ENCODE measurements around the gene FLAD1. TPM values are rescaled to one million over a fixed set of nuclear protein-coding genes. Genes with fewer than 3 reads are reported as not detected.

FLAD1 gene
- total and polyA plus RNA-seq, 8 donors, result 26.4 to 39.9 (median 30.2) TPM

GRCh38 chr1:154955718-154956543, 27.2 kb upstream of the FLAD1 start, which contains the start of gene PBXIP1:
Gene PBXIP1 (minus strand): TSS chr1:154956099. CDS start chr1:154953721, 2,378 bp downstream.
- H3K36me3 ChIP-seq, result peaks cover 0 to 23% of the 10 kb centered on the region in 2 donors
- H3K27ac ChIP-seq, result peak within 1 kb of the TSS; percentile 81 to 88
- intact Hi-C loops (cut with DNase I), result loop anchor here in 1 of 2 donors (10.0 kb wide), 1 partner anchor 109 kb away; the partner anchor contains the start of gene EFNA4
- ATAC-seq (peak; percentile 87), DNase-seq (peak in 3 of 4 donors; percentile 75 to 93 (median 91))
- peaks cover 29 to 74% of the 10 kb centered on the region in 2 donors for H3K4me1 ChIP-seq
- H3K9me3 ChIP-seq, result no peaks in the 10 kb centered on the region
- no peak for TF ChIP-seq CTCF (IDR thresholded peaks at IDR 0.05)
- H3K27me3 ChIP-seq, result no peaks in the 10 kb centered on the region
- peak within 1 kb of the TSS; percentile 50 to 58 for H3K4me3 ChIP-seq

- peaks cover 30 to 78% of the 10 kb centered on the region in 2 donors for H3K4me1 ChIP-seq
- no peak for DNase-seq
These were observed 26.6 kb upstream of the FLAD1 start for GRCh38 chr1:154956544-154956941.

GRCh38 chr1:154957091-154957657, 26.0 kb upstream of the FLAD1 start:
- peaks cover 30 to 78% of the 10 kb centered on the region in 2 donors for H3K4me1 ChIP-seq
- H3K36me3 ChIP-seq, result peaks cover 0 to 18% of the 10 kb centered on the region in 2 donors
- intact Hi-C loops (cut with DNase I), result loop anchor here in 1 of 2 donors (10.0 kb wide), 1 partner anchor 108 kb away; the partner anchor contains the start of gene EFNA4
- TF ChIP-seq CTCF (IDR thresholded peaks at IDR 0.05), result no peak
- H3K4me3 ChIP-seq, result peak overlapping the region in 1 of 2 donors; percentile 50
- peak overlapping the region; percentile 81 to 88 for H3K27ac ChIP-seq
- H3K27me3 ChIP-seq, result no peaks in the 10 kb centered on the region
- ATAC-seq (no peak), DNase-seq (no peak)
- no peaks in the 10 kb centered on the region for H3K9me3 ChIP-seq

More at GRCh38 chr1:154956544-154956941, 26.6 kb upstream of the FLAD1 start:
- peaks cover 0 to 18% of the 10 kb centered on the region in 2 donors for H3K36me3 ChIP-seq
- no peak for TF ChIP-seq CTCF (IDR thresholded peaks at IDR 0.05)
- peak overlapping the region; percentile 81 to 88 for H3K27ac ChIP-seq
- intact Hi-C loops (cut with DNase I), result loop anchor here in 1 of 2 donors (10.0 kb wide), 1 partner anchor 108 kb away; the partner anchor contains the start of gene EFNA4
- no peaks in the 10 kb centered on the region for H3K27me3 ChIP-seq
- peak; percentile 17 for ATAC-seq
- H3K4me3 ChIP-seq, result peak overlapping the region; percentile 50 to 58
- H3K9me3 ChIP-seq, result no peaks in the 10 kb centered on the region

GRCh38 chr1:154958036-154958435, 25.1 kb upstream of the FLAD1 start:
- ATAC-seq (no peak), DNase-seq (no peak)
- H3K9me3 ChIP-seq, result no peaks in the 10 kb centered on the region
- intact Hi-C loops (cut with DNase I), result loop anchor here in 1 of 2 donors (10.0 kb wide), 1 partner anchor 107 kb away; the partner anchor contains the start of gene EFNA4
- no peaks in the 10 kb centered on the region for H3K27me3 ChIP-seq
- no peak overlapping the region for H3K27ac ChIP-seq
- no peak for TF ChIP-seq CTCF (IDR thresholded peaks at IDR 0.05)
- no peak overlapping the region for H3K4me3 ChIP-seq
- peaks cover 36 to 78% of the 10 kb centered on the region in 2 donors for H3K4me1 ChIP-seq
- H3K36me3 ChIP-seq, result peaks cover 0 to 22% of the 10 kb centered on the region in 2 donors

Data from left lung (tissue), 10 donors.